Adipocyte (in vitro differentiated cells): ENCODE data around the gene PGAP6.

ENCODE experiments used
- DNase-seq: peaks from one replicate; pipeline ENCODE4 v3.0.0-alpha.2; 2015; ENCODE audit warnings: low read depth
- H3K27me3 ChIP-seq: replicated peaks from 2 replicates; pipeline ENCODE4 v1.7.0; 2013; ENCODE audit warnings: mild to moderate bottlenecking, low read length, moderate library complexity; ENCODE audit not compliant: control insufficient read depth, insufficient read depth
- H3K36me3 ChIP-seq: 2 replicates; pipeline ENCODE4 v1.7.0; 2013; ENCODE audit warnings: low read length, mild to moderate bottlenecking, moderate library complexity; ENCODE audit not compliant: control insufficient read depth, insufficient read depth, severe bottlenecking
- H3K4me1 ChIP-seq: 2 replicates; pipeline ENCODE4 v1.7.0; 2013; ENCODE audit warnings: mild to moderate bottlenecking, low read length, moderate library complexity; ENCODE audit not compliant: control insufficient read depth, insufficient read depth
- H3K4me3 ChIP-seq: 2 replicates; pipeline ENCODE4 v1.7.0; 2013; ENCODE audit warnings: mild to moderate bottlenecking, low read length, moderate library complexity
- H3K9ac ChIP-seq: 2 replicates; pipeline ENCODE4 v1.7.0; 2013; ENCODE audit warnings: mild to moderate bottlenecking, low read length, moderate library complexity
- H3K9me3 ChIP-seq: 2 replicates; pipeline ENCODE4 v1.7.0; 2013; ENCODE audit warnings: mild to moderate bottlenecking, low read length, moderate library complexity; ENCODE audit not compliant: control insufficient read depth

PGAP6 gene

DNA sequence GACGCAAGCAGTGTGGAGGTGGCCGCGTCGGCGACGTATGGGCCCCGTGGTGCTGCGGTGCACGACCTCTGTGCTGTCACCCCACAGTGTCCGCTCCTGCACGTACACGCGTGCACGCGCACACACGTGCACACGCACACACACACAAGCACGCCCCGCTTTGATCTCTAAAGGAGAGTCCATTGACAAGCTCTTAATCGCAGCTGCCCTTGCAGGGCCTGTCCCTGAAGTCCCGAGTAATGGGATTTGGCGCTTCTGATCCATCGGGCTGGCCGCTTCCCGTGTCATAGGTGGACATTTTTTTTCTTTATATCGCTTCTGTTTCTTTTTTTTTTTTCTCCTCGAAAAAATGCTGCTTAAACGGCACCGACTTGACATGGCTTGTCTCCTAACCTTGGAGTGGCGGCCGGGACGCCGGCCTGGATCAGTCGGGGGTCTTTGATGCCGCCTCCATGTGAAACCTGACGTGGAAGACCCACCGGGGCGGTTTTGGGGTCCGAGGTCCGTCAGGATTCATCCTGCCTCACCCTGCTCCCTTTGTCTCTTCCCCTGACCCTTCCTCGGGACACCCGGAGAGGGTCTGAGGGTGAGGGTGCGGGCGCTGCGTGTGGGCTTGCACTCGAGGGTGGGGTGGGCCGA lies 21.0 kb downstream of the PGAP6 start:
- H3K4me1 ChIP-seq = no peaks in the 10 kb centered on the region
- H3K9ac ChIP-seq = no peak overlapping the region
- no peaks in the 10 kb centered on the region for H3K36me3 ChIP-seq
- no peak overlapping the region for H3K4me3 ChIP-seq
- H3K9me3 ChIP-seq = no peaks in the 10 kb centered on the region
- no peak for DNase-seq
- peaks cover 6% of the 10 kb centered on the region for H3K27me3 ChIP-seq

DNA sequence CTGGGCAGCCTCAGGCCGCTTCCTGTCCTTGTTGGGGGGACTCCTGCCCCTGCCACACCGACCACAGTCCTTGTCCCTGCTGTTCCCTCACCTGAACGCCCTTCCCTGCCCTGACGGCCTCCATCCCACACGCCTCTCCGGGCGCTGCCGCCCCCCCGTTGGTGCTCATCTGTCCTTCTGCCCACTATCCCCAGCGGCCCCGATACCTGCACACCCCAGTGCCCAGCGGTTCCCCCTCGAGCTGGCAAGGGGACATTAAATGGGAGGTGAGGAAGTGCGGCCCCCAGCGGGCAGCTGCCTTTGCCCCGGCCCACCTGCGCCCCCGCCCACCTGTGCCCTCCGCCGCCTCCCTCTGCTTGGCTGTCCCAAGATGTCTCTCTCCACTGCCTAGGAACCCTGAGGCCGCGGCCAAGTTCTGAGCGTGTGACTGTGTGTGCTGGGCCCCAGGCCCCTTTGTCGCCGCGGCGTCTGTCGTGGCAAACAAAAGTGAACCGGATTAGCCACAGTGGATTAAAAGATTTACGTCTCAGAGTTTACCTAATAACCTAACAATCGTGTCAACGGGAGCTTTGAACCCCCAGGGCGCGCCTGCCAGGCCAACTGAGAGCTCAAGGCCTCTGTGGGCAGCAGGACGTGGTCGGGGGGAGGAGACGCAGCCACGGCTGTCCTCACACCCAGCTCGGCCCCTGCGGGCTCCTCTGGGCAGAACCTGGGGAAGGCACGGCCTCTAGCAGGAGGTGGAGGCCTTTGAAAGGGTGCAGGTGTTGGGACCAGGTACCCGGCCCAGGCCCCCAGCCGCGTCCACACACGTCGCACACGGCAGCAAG lies 21.7 kb downstream of the PGAP6 start:
- Histone ChIP-seq H3K4me1 (no peaks in the 10 kb centered on the region), H3K36me3 (no peaks in the 10 kb centered on the region), H3K9ac (no peak overlapping the region), H3K27me3 (peaks cover 6% of the 10 kb centered on the region), H3K9me3 (no peaks in the 10 kb centered on the region), H3K4me3 (no peak overlapping the region)
- DNase-seq = no peak

DNA sequence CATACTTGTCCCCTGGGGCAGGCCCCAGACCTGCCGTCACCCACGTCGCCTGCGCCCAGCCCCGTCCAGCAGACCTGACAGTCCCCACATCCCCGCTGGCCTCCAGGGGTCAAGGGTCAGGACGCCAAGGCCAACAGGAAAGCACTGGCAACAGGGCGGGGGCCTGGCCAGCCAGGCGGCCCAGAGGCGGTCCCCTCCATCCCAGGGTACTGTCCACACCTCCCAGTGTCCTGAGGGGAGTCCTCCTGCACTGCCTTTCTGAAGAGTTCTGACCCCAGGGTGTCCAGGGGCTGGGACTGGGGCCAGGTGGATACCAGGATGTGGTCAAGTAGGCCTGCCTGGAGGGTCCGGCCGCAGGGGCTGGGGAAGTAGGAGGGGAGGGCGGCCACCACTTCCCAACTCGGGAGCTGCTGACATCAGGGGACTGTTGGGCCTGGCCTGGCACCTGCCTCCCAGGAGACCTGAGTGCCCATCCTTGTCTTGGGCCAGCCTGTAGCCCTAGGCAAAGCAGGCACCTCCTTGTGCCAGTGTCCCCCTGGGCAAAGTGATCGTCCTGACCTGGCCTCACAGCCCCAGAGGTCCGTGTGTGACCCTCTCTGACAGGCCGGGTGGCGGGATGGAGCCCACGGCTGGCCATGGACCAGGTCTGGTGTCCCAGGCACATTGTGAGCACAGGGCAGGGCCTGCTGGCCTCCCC lies 22.6 kb downstream of the PGAP6 start:
- H3K36me3 ChIP-seq = no peaks in the 10 kb centered on the region
- H3K9ac ChIP-seq = no peak overlapping the region
- H3K9me3 ChIP-seq = no peaks in the 10 kb centered on the region
- H3K4me3 ChIP-seq = no peak overlapping the region
- no peak for DNase-seq
- H3K27me3 ChIP-seq = peaks cover 6% of the 10 kb centered on the region
- H3K4me1 ChIP-seq = no peaks in the 10 kb centered on the region

DNA sequence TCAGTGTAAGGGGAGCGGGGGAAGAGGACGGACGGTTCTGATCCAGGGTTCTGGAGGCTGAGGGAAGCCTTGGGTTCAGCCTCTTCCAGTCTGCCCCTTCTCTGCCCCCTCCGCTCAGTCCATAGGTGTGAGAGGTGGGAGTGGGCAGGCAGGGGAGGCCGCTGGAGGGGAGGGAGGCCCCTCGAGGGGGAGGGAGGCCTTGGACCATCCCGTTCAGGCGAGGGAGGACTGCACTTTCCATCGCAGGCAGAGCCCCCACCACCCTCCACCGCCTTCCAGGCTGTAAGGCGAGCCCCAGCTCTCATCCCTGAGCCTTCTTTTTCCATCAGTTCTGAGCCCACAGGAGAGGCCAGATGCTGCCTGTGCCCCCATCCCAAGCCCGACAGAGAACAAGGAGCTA lies 25.0 kb downstream of the PGAP6 start:
- H3K4me3 ChIP-seq = no peak overlapping the region
- H3K9me3 ChIP-seq = no peaks in the 10 kb centered on the region
- no peak for DNase-seq
- no peak overlapping the region for H3K9ac ChIP-seq
- no peaks in the 10 kb centered on the region for H3K4me1 ChIP-seq
- H3K36me3 ChIP-seq = no peaks in the 10 kb centered on the region
- H3K27me3 ChIP-seq = peaks cover 3% of the 10 kb centered on the region

DNA sequence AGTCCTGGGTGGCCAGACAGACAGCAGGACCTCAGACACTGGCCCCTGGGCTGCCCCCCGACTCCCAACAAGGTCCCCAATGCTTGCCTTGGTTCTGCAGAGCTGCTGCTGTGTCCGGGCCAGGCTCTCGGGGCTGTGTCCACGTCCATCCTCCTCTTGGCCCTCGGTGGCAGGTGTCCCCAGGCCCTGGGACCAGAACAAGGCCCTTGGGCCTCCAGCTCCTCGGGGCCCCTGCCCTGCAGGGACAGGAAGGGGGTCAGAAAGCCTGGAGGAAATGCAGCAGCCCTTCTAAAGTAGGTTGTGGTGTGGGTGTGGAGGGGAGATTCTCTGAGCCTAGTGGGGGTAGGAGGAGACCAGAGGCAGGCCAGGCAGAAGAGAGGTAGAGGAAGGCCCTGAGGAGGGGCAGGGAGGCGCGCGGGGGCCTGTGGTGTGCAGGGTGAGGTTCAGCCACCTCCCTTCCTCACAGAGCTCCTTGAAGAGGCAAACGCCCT lies 26.8 kb downstream of the PGAP6 start:
- H3K36me3 ChIP-seq = no peaks in the 10 kb centered on the region
- no peaks in the 10 kb centered on the region for H3K9me3 ChIP-seq
- no peak overlapping the region for H3K4me3 ChIP-seq
- H3K27me3 ChIP-seq = no peaks in the 10 kb centered on the region
- H3K9ac ChIP-seq = no peak overlapping the region
- DNase-seq = no peak
- no peaks in the 10 kb centered on the region for H3K4me1 ChIP-seq

DNA sequence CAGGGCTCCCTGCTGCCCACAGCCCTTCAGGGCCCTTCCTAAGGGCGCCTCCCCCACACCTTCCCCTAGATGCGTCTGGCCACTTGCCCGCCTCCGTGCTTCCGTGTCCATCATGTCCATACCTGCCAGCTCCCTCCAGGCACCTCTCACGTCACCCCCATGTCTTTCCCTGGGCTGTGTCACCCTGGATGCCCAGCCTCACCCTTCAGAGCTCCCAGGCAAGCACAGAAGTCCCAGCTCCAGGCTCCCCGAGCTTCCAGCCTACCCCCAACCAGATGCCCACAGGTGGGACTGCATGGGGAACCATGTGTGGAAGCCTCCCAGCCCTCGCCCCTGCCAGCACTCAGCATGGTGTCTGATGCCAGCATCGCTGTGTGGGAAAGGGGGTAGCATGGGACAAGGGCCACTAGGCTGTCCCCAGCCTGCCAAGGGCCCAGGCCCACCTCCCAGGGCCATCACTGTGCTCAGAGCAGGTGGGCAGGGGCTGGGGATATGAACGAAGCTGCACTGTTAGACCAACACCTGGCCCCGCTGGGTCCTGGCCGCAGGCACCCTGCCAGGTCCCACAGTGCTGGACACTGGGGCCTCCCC lies 27.4 kb downstream of the PGAP6 start:
- no peaks in the 10 kb centered on the region for H3K4me1 ChIP-seq
- no peak overlapping the region for H3K4me3 ChIP-seq
- H3K36me3 ChIP-seq = no peaks in the 10 kb centered on the region
- no peaks in the 10 kb centered on the region for H3K27me3 ChIP-seq
- no peak overlapping the region for H3K9ac ChIP-seq
- no peak for DNase-seq
- no peaks in the 10 kb centered on the region for H3K9me3 ChIP-seq

DNA sequence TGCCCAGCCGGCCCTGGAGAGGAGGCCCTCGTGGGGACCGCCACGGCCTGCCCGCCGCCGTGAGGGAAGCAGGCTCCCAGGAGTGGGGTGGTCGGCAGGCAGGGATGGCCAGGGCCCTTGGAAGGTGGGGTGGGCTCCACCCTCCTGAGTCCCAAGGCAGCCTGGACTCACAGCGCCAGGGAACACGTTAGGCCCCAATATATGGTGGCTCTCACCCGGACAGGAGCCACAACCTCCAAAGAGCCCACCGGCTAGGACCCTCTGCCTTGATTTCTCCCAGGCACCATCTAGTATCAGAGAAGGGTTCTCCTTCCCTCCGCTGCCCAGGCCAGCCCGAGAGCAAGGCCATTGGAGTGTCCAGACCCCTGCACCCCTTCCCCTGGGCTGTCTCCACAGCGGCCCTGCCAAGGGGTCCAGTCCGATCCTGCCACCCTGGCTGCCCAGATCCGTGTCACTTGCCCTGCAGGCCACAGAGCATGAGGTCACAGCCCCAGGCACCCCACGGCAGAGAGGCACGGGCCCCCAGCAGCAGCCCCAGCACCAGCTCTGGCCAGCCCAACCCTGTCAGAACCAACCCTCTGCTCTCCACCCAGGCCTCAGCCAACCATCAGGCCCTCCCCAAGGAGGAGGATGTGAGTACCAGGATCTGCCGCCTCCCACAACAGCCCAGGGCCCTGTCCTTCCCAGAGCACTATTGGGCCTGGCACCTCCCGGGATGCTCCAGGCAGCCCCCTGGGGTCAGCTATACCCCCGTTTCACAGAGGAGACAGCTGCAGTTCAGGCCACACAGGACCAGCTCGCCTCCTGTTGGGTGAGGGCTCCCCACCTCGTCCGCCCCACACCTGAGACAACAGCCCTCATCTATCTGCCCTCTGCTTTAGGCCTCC lies 28.1 kb downstream of the PGAP6 start:
- Histone ChIP-seq H3K4me3 (peak overlapping the region; percentile 60), H3K9me3 (no peaks in the 10 kb centered on the region), H3K4me1 (no peaks in the 10 kb centered on the region), H3K9ac (peak overlapping the region; percentile 4), H3K36me3 (no peaks in the 10 kb centered on the region), H3K27me3 (no peaks in the 10 kb centered on the region)
- no peak for DNase-seq

DNA sequence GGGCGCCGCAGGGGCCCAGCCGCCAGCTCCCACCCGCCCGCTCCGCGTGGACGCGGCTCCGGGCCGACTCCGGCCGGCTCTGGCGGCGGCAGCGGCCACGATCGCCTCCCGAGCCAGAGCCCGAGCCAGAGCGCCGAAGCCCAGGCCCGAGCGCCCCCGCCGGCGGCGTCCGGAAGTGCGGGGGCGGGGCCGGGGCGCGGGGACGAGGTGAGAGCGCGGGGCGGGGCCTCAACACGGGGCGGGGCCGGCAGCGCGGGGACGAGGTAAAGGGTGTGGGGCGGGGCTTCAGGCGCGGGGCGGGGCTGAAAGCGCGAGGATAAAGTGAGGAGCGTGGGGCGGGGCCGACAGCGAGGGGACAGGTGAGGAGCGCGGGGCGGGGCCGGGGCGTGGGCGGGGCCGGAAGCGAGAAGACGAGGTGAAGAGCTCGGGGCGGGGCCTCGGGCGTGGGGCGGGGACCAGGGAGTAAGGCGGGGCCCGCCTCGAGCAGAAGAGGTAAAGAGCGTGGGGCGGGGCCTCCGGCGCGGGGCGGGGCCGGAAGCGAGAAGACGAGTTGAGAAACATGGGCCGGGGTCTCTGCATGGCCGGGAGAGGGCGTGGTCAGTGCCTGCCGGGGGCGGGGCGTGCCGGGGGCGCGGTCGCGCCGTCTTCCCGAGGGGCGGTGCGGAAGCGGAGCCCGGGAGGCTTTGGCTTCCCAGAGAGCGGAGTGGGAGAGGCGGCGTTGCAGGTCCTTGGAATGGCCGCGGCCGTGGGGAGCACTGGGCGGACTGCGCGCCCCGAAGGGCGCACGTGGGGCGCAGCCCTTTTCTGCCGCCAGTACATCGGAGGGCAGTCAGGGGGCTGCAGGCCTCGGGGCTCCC lies 29.0 kb downstream of the PGAP6 start, which contains the start of gene AXIN1:
Gene AXIN1, minus strand, starts transcription at position 177 of the 857 bp plus-strand sequence. CDS start 5,698 bp downstream, outside the sequence.
- Histone ChIP-seq H3K4me3 (peak within 1 kb of the TSS; percentile 84), H3K27me3 (no peaks in the 10 kb centered on the region), H3K36me3 (no peaks in the 10 kb centered on the region), H3K4me1 (no peaks in the 10 kb centered on the region), H3K9me3 (no peaks in the 10 kb centered on the region), H3K9ac (peak within 1 kb of the TSS; percentile 85)
- DNase-seq = peak; percentile 96

DNA sequence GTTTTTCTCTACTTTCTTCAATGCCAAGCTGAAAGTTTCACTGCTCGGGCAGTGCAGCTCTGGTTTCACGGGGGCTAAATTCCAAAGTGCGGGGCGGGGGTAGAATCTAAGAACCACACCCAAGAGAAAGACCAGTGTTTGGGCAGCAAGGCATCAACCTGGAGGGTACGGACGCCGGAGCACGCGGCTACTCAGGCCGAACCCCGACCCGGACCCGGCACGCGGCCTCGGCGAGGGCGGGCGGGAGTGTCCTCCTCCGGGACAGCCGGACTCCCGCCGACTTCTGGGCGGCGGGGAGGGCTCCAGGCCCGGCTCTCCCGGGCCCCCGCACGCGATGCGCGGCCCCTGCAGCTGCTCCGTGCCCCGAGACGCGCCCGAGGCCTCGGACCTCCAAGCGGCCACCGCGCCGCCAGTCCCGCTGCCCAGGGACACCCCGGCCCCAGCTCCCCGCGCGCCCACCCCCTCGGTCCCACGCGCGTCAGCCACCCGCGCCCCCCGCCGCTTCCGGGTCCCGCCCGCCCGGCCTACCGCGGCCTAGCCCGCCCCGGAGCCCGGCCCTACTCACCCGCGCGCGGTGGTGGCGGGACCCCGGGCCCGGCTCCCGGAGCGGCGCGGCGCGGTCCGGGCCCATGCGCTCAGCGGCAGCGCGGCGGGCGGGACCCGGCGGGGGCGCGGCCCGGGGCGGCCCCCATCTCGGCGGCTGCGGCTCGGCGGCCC lies 29.8 kb downstream of the PGAP6 start:
- Histone ChIP-seq H3K4me1 (no peaks in the 10 kb centered on the region), H3K9ac (peak overlapping the region; percentile 85), H3K9me3 (no peaks in the 10 kb centered on the region), H3K27me3 (no peaks in the 10 kb centered on the region), H3K36me3 (no peaks in the 10 kb centered on the region), H3K4me3 (peak overlapping the region; percentile 84)
- DNase-seq = peak; percentile 64
